GM23338 (cell line): ENCODE data around the gene USP48. TPM values are rescaled to one million over a fixed set of nuclear protein-coding genes. Genes with fewer than 3 reads are reported as not detected.

Experiments used
- ATAC-seq: fragments of 200-7000 bp; cut with Tn5 transposase; 3 replicates; pipeline ENCODE4 v1.9.1; 2020
- DNase-seq: peaks from one replicate; pipeline ENCODE4 v3.0.0-alpha.2; 2015; ENCODE audit warnings: low spot score
- H2AFZ ChIP-seq: fragments of 200-600 bp; sonication (generic); 2 replicates; pipeline ENCODE4 v1.8.0; 2016; ENCODE audit warnings: antibody characterized with exemption, mild to moderate bottlenecking, moderate library complexity
- H3F3A ChIP-seq: fragments of 200-600 bp; sonication (generic); replicated peaks from 2 replicates; pipeline ENCODE4 v1.8.0; 2017; ENCODE audit warnings: antibody characterized with exemption, mixed run types, low read depth
- H3K27ac ChIP-seq: fragments of 200-600 bp; sonication (generic); 2 replicates; pipeline ENCODE4 v1.6.1; 2016; ENCODE audit warnings: low read depth
- H3K27me3 ChIP-seq: fragments of 200-600 bp; sonication (generic); 2 replicates; pipeline ENCODE4 v1.8.0; 2016; ENCODE audit warnings: mild to moderate bottlenecking, mixed run types, moderate library complexity; ENCODE audit not compliant: insufficient read depth
- H3K36me3 ChIP-seq: fragments of 200-600 bp; sonication (generic); 2 replicates; pipeline ENCODE4 v1.8.0; 2016; ENCODE audit warnings: mild to moderate bottlenecking; ENCODE audit not compliant: insufficient read depth
- H3K4me1 ChIP-seq: fragments of 200-600 bp; sonication (generic); 2 replicates; pipeline ENCODE4 v1.8.0; 2016; ENCODE audit warnings: mild to moderate bottlenecking, moderate library complexity; ENCODE audit not compliant: insufficient read depth
- H3K4me2 ChIP-seq: fragments of 200-600 bp; sonication (generic); 2 replicates; pipeline ENCODE4 v1.7.1; 2017; ENCODE audit warnings: mixed run types
- H3K4me3 ChIP-seq: fragments of 200-600 bp; sonication (generic); 2 replicates; pipeline ENCODE4 v1.6.1; 2016; ENCODE audit warnings: mixed run types
- H3K79me2 ChIP-seq: fragments of 200-600 bp; sonication (generic); replicated peaks from 2 replicates; pipeline ENCODE4 v1.8.0; 2017; ENCODE audit warnings: mild to moderate bottlenecking; ENCODE audit not compliant: insufficient read depth
- H3K9me2 ChIP-seq: fragments of 200-600 bp; sonication (generic); 2 replicates; pipeline ENCODE4 v1.8.0; 2017; ENCODE audit not compliant: insufficient read depth
- H4K20me1 ChIP-seq: fragments of 200-600 bp; sonication (generic); replicated peaks from 2 replicates; pipeline ENCODE4 v1.8.0; 2017; ENCODE audit warnings: mild to moderate bottlenecking; ENCODE audit not compliant: insufficient read depth
- H3K27ac Mint-ChIP-seq: 2 replicates; pipeline ENCODE4 v1.8.0; 2020; ENCODE audit warnings: inconsistent platforms, mild to moderate bottlenecking, moderate library complexity, mixed read lengths
- H3K27me3 Mint-ChIP-seq: 3 replicates; pipeline ENCODE4 v1.8.0; 2022; ENCODE audit warnings: low read depth, mild to moderate bottlenecking, moderate library complexity, mixed read lengths, inconsistent platforms; ENCODE audit not compliant: insufficient read depth, poor library complexity
- H3K36me3 Mint-ChIP-seq: 3 replicates; pipeline ENCODE4 v1.8.0; 2021; ENCODE audit warnings: low read depth, mild to moderate bottlenecking, inconsistent platforms, moderate library complexity, mixed read lengths
- H3K4me1 Mint-ChIP-seq: 3 replicates; pipeline ENCODE4 v1.8.0; 2020; ENCODE audit warnings: mild to moderate bottlenecking, inconsistent platforms, mixed read lengths
- H3K4me3 Mint-ChIP-seq: 3 replicates; pipeline ENCODE4 v1.8.0; 2021; ENCODE audit warnings: moderate library complexity, mild to moderate bottlenecking, inconsistent platforms, mixed read lengths
- H3K9me3 Mint-ChIP-seq: 3 replicates; pipeline ENCODE4 v1.8.0; 2020; ENCODE audit warnings: moderate library complexity, mild to moderate bottlenecking, inconsistent platforms, mixed read lengths
- EZH2phosphoT487 ChIP-seq: fragments of 200-600 bp; sonication (generic); IDR thresholded peaks from one replicate; pipeline ENCODE4 v1.8.1; 2018; ENCODE audit warnings: antibody characterized with exemption; ENCODE audit not compliant: unreplicated experiment
- NANOG ChIP-seq: IDR thresholded peaks from 2 replicates; pipeline ENCODE4 v1.6.1; 2016; ENCODE audit warnings: antibody characterized with exemption, borderline replicate concordance
- ZNF114 ChIP-seq: fragments of 250-450 bp; sonication (Bioruptor Pico); IDR thresholded peaks from 2 replicates; pipeline ENCODE4 v1.5.0; 2020; ENCODE audit warnings: mild to moderate bottlenecking, moderate library complexity
- ZNF331 ChIP-seq: fragments of 250-450 bp; sonication (Bioruptor Pico); IDR thresholded peaks from 2 replicates; pipeline ENCODE4 v1.5.0; 2020; ENCODE audit warnings: low read depth, mild to moderate bottlenecking, moderate library complexity
- polyA plus RNA-seq: library from polyadenylated mRNA; unstranded; fragments of >200 nt; fragmentation: Nextera tagmentation; extraction: Ambion mirVana; gene quantifications from 2 replicates; pipeline ENCODE4 v1.2.1, GENCODE V29; 2016
- total RNA-seq: library from RNA; depleted of rRNA; stranded (reverse); fragments of >200 nt; shearing (Covaris generic); gene quantifications from 2 replicates; pipeline ENCODE4 v1.2.3, GENCODE V29; 2014
- TF ChIP-seq, protein P1 (sequence below): fragments of 250-450 bp; sonication (Bioruptor Pico); IDR thresholded peaks from 2 replicates; pipeline ENCODE4 v1.5.0; 2020; ENCODE audit warnings: mild to moderate bottlenecking, moderate library complexity
- TF ChIP-seq, protein P2 (sequence below), 2 experiments: fragments of 200-600 bp in 1 of 2; sonication (generic) in 1 of 2; conservative IDR thresholded peaks; 2 replicates each; pipeline versions ENCODE4 v1.5.1 to v1.6.1; 2016 to 2017; ENCODE audit warnings: antibody characterized with exemption in 2 of 2, low read depth in 2 of 2, mild to moderate bottlenecking in 2 of 2, moderate library complexity in 1 of 2
- TF ChIP-seq, protein P3 (sequence below): IDR thresholded peaks from one replicate; pipeline ENCODE4 v1.6.1; 2018; ENCODE audit warnings: antibody characterized with exemption; ENCODE audit not compliant: unreplicated experiment

Gene USP48
- total and polyA plus RNA-seq, 2 experiments from 2014 or later = 85.9 to 151 TPM

DNA sequence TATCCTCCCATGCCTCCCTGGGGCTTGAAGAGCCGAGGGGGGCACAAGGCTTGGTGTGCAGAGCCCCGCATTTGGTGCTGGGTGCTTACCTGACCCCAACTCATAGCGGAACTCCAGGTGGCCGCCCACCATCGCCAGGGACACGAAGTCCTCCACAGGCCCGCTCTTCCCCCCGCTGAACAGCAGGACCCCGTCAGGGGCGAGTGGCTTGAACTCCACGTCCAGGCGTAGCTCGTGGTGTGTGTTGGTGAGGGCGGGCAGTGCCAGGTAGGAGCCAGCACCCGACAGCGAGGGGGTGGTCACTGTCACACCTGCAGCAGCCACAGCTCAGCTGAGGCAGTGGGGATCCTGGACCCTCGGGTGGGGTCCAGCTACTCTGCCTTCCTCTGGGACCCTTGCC, 46.3 kb upstream of the USP48 start (continued):
- TF ChIP-seq, protein P1, sequence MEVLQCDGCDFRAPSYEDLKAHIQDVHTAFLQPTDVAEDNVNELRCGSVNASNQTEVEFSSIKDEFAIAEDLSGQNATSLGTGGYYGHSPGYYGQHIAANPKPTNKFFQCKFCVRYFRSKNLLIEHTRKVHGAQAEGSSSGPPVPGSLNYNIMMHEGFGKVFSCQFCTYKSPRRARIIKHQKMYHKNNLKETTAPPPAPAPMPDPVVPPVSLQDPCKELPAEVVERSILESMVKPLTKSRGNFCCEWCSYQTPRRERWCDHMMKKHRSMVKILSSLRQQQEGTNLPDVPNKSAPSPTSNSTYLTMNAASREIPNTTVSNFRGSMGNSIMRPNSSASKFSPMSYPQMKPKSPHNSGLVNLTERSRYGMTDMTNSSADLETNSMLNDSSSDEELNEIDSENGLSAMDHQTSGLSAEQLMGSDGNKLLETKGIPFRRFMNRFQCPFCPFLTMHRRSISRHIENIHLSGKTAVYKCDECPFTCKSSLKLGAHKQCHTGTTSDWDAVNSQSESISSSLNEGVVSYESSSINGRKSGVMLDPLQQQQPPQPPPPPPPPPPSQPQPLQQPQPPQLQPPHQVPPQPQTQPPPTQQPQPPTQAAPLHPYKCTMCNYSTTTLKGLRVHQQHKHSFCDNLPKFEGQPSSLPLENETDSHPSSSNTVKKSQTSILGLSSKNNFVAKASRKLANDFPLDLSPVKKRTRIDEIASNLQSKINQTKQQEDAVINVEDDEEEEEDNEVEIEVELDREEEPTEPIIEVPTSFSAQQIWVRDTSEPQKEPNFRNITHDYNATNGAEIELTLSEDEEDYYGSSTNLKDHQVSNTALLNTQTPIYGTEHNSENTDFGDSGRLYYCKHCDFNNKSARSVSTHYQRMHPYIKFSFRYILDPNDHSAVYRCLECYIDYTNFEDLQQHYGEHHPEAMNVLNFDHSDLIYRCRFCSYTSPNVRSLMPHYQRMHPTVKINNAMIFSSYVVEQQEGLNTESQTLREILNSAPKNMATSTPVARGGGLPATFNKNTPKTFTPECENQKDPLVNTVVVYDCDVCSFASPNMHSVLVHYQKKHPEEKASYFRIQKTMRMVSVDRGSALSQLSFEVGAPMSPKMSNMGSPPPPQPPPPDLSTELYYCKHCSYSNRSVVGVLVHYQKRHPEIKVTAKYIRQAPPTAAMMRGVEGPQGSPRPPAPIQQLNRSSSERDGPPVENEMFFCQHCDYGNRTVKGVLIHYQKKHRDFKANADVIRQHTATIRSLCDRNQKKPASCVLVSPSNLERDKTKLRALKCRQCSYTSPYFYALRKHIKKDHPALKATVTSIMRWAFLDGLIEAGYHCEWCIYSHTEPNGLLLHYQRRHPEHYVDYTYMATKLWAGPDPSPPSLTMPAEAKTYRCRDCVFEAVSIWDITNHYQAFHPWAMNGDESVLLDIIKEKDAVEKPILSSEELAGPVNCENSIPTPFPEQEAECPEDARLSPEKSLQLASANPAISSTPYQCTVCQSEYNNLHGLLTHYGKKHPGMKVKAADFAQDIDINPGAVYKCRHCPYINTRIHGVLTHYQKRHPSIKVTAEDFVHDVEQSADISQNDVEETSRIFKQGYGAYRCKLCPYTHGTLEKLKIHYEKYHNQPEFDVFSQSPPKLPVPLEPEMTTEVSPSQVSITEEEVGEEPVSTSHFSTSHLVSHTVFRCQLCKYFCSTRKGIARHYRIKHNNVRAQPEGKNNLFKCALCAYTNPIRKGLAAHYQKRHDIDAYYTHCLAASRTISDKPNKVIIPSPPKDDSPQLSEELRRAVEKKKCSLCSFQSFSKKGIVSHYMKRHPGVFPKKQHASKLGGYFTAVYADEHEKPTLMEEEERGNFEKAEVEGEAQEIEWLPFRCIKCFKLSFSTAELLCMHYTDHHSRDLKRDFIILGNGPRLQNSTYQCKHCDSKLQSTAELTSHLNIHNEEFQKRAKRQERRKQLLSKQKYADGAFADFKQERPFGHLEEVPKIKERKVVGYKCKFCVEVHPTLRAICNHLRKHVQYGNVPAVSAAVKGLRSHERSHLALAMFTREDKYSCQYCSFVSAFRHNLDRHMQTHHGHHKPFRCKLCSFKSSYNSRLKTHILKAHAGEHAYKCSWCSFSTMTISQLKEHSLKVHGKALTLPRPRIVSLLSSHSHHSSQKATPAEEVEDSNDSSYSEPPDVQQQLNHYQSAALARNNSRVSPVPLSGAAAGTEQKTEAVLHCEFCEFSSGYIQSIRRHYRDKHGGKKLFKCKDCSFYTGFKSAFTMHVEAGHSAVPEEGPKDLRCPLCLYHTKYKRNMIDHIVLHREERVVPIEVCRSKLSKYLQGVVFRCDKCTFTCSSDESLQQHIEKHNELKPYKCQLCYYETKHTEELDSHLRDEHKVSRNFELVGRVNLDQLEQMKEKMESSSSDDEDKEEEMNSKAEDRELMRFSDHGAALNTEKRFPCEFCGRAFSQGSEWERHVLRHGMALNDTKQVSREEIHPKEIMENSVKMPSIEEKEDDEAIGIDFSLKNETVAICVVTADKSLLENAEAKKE = no peak
- no peak for TF ChIP-seq ZNF114 (CRISPR knock-in tag)

DNA sequence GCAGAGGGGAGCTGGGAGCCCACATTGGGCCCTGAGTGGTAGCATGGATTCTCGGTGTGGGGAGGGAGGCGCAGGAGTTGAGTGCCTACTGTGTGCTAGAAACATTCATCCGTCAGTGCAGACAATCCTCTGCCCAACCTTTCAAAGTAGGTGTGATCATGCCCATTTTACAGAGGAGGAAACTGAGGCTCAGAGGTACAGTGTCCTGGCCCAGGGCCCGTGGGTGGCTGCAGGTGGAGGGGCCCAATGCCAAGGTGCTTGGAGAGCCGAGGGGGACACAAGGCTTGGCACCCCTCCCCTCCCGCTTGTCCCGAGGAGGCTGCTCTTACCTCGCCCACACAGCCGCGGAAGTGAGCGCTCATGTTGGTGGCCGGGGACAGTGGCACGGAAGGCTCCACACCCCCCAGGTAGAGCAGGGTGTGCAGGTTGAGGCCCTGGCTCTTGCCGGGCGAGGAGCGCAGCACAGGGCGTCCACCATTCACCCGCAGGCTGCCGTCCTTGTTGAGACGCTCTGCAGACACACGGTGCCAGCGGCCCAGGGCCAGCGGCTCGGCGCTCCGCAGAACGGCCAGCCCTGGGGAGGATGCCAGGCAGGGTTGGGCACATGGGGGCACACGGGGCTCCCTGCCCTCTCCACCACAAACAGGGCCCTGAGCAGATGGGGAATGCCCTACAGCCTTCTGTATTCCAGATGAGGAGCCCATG, 45.7 kb upstream of the USP48 start:
- H3K4me3 Mint-ChIP-seq = no peak overlapping the region
- Histone ChIP-seq H3K4me2 (no peak overlapping the region), H3K27me3 (no peaks in the 10 kb centered on the region), H3K36me3 (no peaks in the 10 kb centered on the region; the same call in 1 of the 2 replicates), H3F3A (no peaks in the 10 kb centered on the region), H3K79me2 (no peaks in the 10 kb centered on the region), H2AFZ (no peak overlapping the region), H3K4me3 (no peak overlapping the region), H4K20me1 (no peaks in the 10 kb centered on the region), H3K4me1 (no peaks in the 10 kb centered on the region), H3K9me2 (no peaks in the 10 kb centered on the region), H3K27ac (no peak overlapping the region)
- no peaks in the 10 kb centered on the region; the same call in 2 of the 3 replicates for H3K4me1 Mint-ChIP-seq
- DNase-seq = no peak
- H3K27me3 Mint-ChIP-seq = peaks cover 4% of the 10 kb centered on the region
- no peaks in the 10 kb centered on the region for H3K9me3 Mint-ChIP-seq
- peaks cover 43% of the 10 kb centered on the region for H3K36me3 Mint-ChIP-seq
- H3K27ac Mint-ChIP-seq = no peak overlapping the region
- no peak for ATAC-seq
- TF ChIP-seq, protein P2, sequence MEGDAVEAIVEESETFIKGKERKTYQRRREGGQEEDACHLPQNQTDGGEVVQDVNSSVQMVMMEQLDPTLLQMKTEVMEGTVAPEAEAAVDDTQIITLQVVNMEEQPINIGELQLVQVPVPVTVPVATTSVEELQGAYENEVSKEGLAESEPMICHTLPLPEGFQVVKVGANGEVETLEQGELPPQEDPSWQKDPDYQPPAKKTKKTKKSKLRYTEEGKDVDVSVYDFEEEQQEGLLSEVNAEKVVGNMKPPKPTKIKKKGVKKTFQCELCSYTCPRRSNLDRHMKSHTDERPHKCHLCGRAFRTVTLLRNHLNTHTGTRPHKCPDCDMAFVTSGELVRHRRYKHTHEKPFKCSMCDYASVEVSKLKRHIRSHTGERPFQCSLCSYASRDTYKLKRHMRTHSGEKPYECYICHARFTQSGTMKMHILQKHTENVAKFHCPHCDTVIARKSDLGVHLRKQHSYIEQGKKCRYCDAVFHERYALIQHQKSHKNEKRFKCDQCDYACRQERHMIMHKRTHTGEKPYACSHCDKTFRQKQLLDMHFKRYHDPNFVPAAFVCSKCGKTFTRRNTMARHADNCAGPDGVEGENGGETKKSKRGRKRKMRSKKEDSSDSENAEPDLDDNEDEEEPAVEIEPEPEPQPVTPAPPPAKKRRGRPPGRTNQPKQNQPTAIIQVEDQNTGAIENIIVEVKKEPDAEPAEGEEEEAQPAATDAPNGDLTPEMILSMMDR (conservative IDR thresholded peaks at IDR 0.05; ENCODE audit: low read depth in 2 of 2) = no peak
- TF ChIP-seq EZH2phosphoT487 = no peak
- TF ChIP-seq NANOG = no peak
- TF ChIP-seq, protein P3, sequence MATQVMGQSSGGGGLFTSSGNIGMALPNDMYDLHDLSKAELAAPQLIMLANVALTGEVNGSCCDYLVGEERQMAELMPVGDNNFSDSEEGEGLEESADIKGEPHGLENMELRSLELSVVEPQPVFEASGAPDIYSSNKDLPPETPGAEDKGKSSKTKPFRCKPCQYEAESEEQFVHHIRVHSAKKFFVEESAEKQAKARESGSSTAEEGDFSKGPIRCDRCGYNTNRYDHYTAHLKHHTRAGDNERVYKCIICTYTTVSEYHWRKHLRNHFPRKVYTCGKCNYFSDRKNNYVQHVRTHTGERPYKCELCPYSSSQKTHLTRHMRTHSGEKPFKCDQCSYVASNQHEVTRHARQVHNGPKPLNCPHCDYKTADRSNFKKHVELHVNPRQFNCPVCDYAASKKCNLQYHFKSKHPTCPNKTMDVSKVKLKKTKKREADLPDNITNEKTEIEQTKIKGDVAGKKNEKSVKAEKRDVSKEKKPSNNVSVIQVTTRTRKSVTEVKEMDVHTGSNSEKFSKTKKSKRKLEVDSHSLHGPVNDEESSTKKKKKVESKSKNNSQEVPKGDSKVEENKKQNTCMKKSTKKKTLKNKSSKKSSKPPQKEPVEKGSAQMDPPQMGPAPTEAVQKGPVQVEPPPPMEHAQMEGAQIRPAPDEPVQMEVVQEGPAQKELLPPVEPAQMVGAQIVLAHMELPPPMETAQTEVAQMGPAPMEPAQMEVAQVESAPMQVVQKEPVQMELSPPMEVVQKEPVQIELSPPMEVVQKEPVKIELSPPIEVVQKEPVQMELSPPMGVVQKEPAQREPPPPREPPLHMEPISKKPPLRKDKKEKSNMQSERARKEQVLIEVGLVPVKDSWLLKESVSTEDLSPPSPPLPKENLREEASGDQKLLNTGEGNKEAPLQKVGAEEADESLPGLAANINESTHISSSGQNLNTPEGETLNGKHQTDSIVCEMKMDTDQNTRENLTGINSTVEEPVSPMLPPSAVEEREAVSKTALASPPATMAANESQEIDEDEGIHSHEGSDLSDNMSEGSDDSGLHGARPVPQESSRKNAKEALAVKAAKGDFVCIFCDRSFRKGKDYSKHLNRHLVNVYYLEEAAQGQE = no peak
- TF ChIP-seq ZNF331 (CRISPR knock-in tag) = no peak
